ENCODE results near the gene DUSP9. TPM values are rescaled to one million over a fixed set of nuclear protein-coding genes. Genes with fewer than 3 reads are reported as not detected.

DUSP9 gene
- total and polyA plus RNA-seq, 2 donors (not counting 3 experiments of a cell fraction or from before 2014, with no cell fraction given): 0.04 TPM; not detected in 1

GRCh38 chrX:153606503-153606902, 40.5 kb upstream of the DUSP9 start:
- H3K9me3 ChIP-seq (replicated peaks; ENCODE audit: control insufficient read depth, insufficient read depth, low read length): no peaks in the 10 kb centered on the region
- no peaks in the 10 kb centered on the region for H3K79me2 ChIP-seq (ENCODE audit: control insufficient read depth, insufficient read depth, low read length)
- FAIRE-seq (no peak), DNase-seq (ENCODE audit: low read depth, low spot score) (no peak)
- no peak overlapping the region for H3K9ac ChIP-seq (replicated peaks; ENCODE audit: extremely low read depth, insufficient read depth, low read length)
- H3K9me1 ChIP-seq (replicated peaks; ENCODE audit: control insufficient read depth, extremely low read depth, insufficient read depth, low read length): no peaks in the 10 kb centered on the region
- BruUV-seq (replicated peaks): no TSS peak
- ChIA-PET CTCF (interaction anchor here (0.8 to 2.3 kb wide), 3 partner anchors 30 to 62 kb away, joined by 3 to 9 read pairs (median 3); no protein-coding TSS in a partner anchor), POLR2A (no interaction called here)
- H3K36me3 ChIP-seq (ENCODE audit: control insufficient read depth in 2 of 2, extremely low read depth in 1 of 2, insufficient read depth in 2 of 2, low read length in 2 of 2): no peaks in the 10 kb centered on the region
- TF ChIP-seq FOS (IDR thresholded peaks at IDR 0.05; ENCODE audit: borderline replicate concordance, insufficient read depth, low read length): no peak
- TF ChIP-seq POLR2AphosphoS5 (IDR thresholded peaks at IDR 0.05; ENCODE audit: insufficient read depth, low read depth, low read length): no peak
- TF ChIP-seq CTCF (IDR thresholded peaks at IDR 0.05; ENCODE audit: extremely low read depth in 1 of 2, insufficient read depth in 1 of 2, low read depth in 1 of 2, low read length in 2 of 2): no peak
- no peak for TF ChIP-seq GATA2 (IDR thresholded peaks at IDR 0.05; ENCODE audit: insufficient read depth, insufficient read length, low read depth, low read length)
- TF ChIP-seq MAX (IDR thresholded peaks at IDR 0.05; ENCODE audit: insufficient read depth, insufficient read length): no peak
- no peak for TF ChIP-seq MYC (IDR thresholded peaks at IDR 0.05; ENCODE audit: low read depth, low read length)
- TF ChIP-seq POLR2A (IDR thresholded peaks at IDR 0.05; ENCODE audit: low read depth, low read length): no peak
- no peak for TF ChIP-seq JUN (IDR thresholded peaks at IDR 0.05; ENCODE audit: borderline replicate concordance, insufficient read depth, insufficient read length, low read depth)
- TF ChIP-seq EZH2 (IDR thresholded peaks at IDR 0.05; ENCODE audit: borderline replicate concordance, low read depth, low read length, severe bottlenecking): no peak
- H3K27ac ChIP-seq (ENCODE audit: insufficient read depth, low read depth, low read length): no peak overlapping the region
- no peak overlapping the region for H3K4me3 ChIP-seq (replicated peaks in 1 of 3; ENCODE audit: insufficient read depth in 1 of 3, low read depth in 1 of 3, low read length in 3 of 3)
- H3K27me3 ChIP-seq (ENCODE audit: control insufficient read depth in 2 of 2, insufficient read depth in 2 of 2, low read length in 2 of 2): peaks cover 2 to 4% of the 10 kb centered on the region in 2 experiments
- no peak overlapping the region for H3K4me2 ChIP-seq (ENCODE audit: insufficient read depth, low read length)
- dilution Hi-C loops (cut with MboI; ENCODE audit: extremely low pct_ligation_motif_present, low sequenced_read_pairs) (no loop called here), intact Hi-C loops (cut with micrococcal nuclease) (no loop called here)
- no peak overlapping the region for H2AFZ ChIP-seq (ENCODE audit: low read depth, low read length)
- no peaks in the 10 kb centered on the region for H4K20me1 ChIP-seq (replicated peaks; ENCODE audit: control insufficient read depth, extremely low read depth, insufficient read depth, low read length)
- no peaks in the 10 kb centered on the region for H3K4me1 ChIP-seq (ENCODE audit: control insufficient read depth, extremely low read depth, insufficient read depth, low read length)
